ENCODE results near the gene FKBP7.

- TF ChIP-seq CTCF (IDR thresholded peaks at IDR 0.05; ENCODE audit: borderline replicate concordance, extremely low read depth, low read length, poor library complexity, severe bottlenecking) (peak; percentile 91), EZH2 (IDR thresholded peaks at IDR 0.05; ENCODE audit: borderline replicate concordance, low read depth, low read length, severe bottlenecking) (no peak)
Measured at GRCh38 chr2:178414266-178415247, 63.8 kb downstream of the FKBP7 start.

Data from DND-41 (cell line).